Transverse colon (tissue), 4 donors: ENCODE measurements around the gene RAB25. TPM values are rescaled to one million over a fixed set of nuclear protein-coding genes. Genes with fewer than 3 reads are reported as not detected.

Source experiments
- DNase-seq: peaks from one replicate; pipeline ENCODE4 v3.0.0-alpha.2; 2019
- H3K27ac ChIP-seq, 4 donors: fragments of 200-600 bp; sonication (generic); 2 replicates each; pipeline ENCODE4 v1.5.1; 2016 to 2018; ENCODE audit warnings: inconsistent platforms in 4 of 4
- H3K27me3 ChIP-seq: fragments of 200-600 bp; sonication (generic); 2 replicates; pipeline ENCODE4 v1.5.1; 2017; ENCODE audit warnings: inconsistent platforms
- H3K36me3 ChIP-seq, 4 donors: fragments of 200-600 bp; sonication (generic); 2 replicates each; pipeline ENCODE4 v1.5.1; 2017 to 2019; ENCODE audit warnings: inconsistent platforms in 4 of 4
- H3K4me1 ChIP-seq, 4 donors: fragments of 200-600 bp; sonication (generic); 2 replicates each; pipeline ENCODE4 v1.5.1; 2017 to 2020; ENCODE audit warnings: inconsistent platforms in 4 of 4
- H3K4me3 ChIP-seq, 4 donors: fragments of 200-600 bp; sonication (generic); 1 replicate in 1 of 4; 2 replicates in 3 of 4; pipeline versions ENCODE4 v1.5.1 to v1.6.1; 2017 to 2019; ENCODE audit warnings: inconsistent platforms in 4 of 4
- H3K9me3 ChIP-seq, 2 donors: fragments of 200-600 bp; sonication (generic); 2 replicates each; pipeline ENCODE4 v1.5.1; 2017 to 2019; ENCODE audit warnings: inconsistent platforms in 2 of 2
- CTCF ChIP-seq, 5 experiments: fragments of 200-600 bp in 3 of 5; fragments of 450-650 bp in 2 of 5; sonication (generic) in 3 of 5; IDR thresholded peaks; 1 replicate in 2 of 5; 2 replicates in 3 of 5; pipeline ENCODE4 v1.5.1; 2016 to 2017; ENCODE audit warnings: antibody characterized with exemption in 5 of 5, inconsistent platforms in 3 of 5, mild to moderate bottlenecking in 2 of 5, moderate library complexity in 1 of 5
- EP300 ChIP-seq: sonication (generic); formaldehyde crosslinking; IDR thresholded peaks from one replicate; pipeline ENCODE4 v1.6.1; 2017; ENCODE audit warnings: antibody characterized with exemption, low read depth
- POLR2A ChIP-seq: fragments of 450-650 bp; IDR thresholded peaks from one replicate; pipeline ENCODE4 v1.6.1; 2016; ENCODE audit warnings: antibody characterized with exemption, mild to moderate bottlenecking, moderate library complexity
- POLR2AphosphoS5 ChIP-seq, 3 donors: sonication (generic); formaldehyde crosslinking; IDR thresholded peaks; one replicate each; pipeline ENCODE4 v1.6.1; 2016; ENCODE audit warnings: antibody characterized with exemption in 3 of 3
- WGBS, 2 donors: methylation state at CpG; one replicate each; pipeline ENCODE4 v1.1.5; 2018; ENCODE audit warnings: low coverage in 1 of 2; 5-methylcytosine and 5-hydroxymethylcytosine counted together
- in situ Hi-C, 4 donors: fragments of 200-750 bp; cut with MboI; loops; one replicate each; pipeline versions ENCODE4 v1.15.0 to v1.15.1; 2017; ENCODE audit warnings: low sequenced_read_pairs in 3 of 4, low pct_ligation_motif_present in 1 of 4, low pct_unique_long_range_greater_than_20kb in 1 of 4
- intact Hi-C: fragments of 100-400 bp; cut with DNase I; formaldehyde crosslinking; loops from one replicate; pipeline ENCODE4 v1.15.1; 2023; ENCODE audit warnings: low total_unique reads
- total RNA-seq, 4 donors: library from RNA; depleted of rRNA; stranded (reverse); fragments of >200 nt; gene quantifications; one replicate each; pipeline ENCODE4 v1.1.0, GENCODE V29; 2016

Gene RAB25
- total RNA-seq, 4 donors from 2014 or later: 140 to 213 (median 174) TPM

GRCh38 chr1:156102633-156103511 lies 41.9 kb downstream of the RAB25 start:
- Histone ChIP-seq H3K9me3 (no peaks in the 10 kb centered on the region), H3K4me1 (peaks cover 39 to 79% (median 64%) of the 10 kb centered on the region in 4 donors), H3K4me3 (no peak overlapping the region), H3K27ac (peak overlapping the region; percentile 91 to 97 (median 94)), H3K36me3 (no peaks in the 10 kb centered on the region), H3K27me3 (no peaks in the 10 kb centered on the region)
- no peak for DNase-seq
- 55 to 77% methylated on average over 2 to 16 of the region's 16 CpGs for WGBS, 2 donors
- TF ChIP-seq POLR2AphosphoS5 (IDR thresholded peaks at IDR 0.05) (no peak), CTCF (IDR thresholded peaks at IDR 0.05) (no peak), POLR2A (no peak), EP300 (no peak)
- intact Hi-C loops: no loop called here
- in situ Hi-C loops: no loop called here

- 57% methylated on average over 9 of the region's 9 CpGs; no CpG with 5 or more reads in 1 of the 2 donors for WGBS, 2 donors
- in situ Hi-C loops (no loop called here), intact Hi-C loops (no loop called here)
- Histone ChIP-seq H3K27ac (peak overlapping the region; percentile 91 to 97 (median 94)), H3K9me3 (no peaks in the 10 kb centered on the region), H3K36me3 (no peaks in the 10 kb centered on the region), H3K27me3 (no peaks in the 10 kb centered on the region), H3K4me3 (no peak overlapping the region), H3K4me1 (peaks cover 39 to 79% (median 64%) of the 10 kb centered on the region in 4 donors)
- TF ChIP-seq POLR2A (no peak), POLR2AphosphoS5 (IDR thresholded peaks at IDR 0.05) (peak; percentile 10 to 54 (median 30)), EP300 (no peak), CTCF (IDR thresholded peaks at IDR 0.05) (no peak)
- peak; percentile 44 for DNase-seq
These were observed 42.6 kb downstream of the RAB25 start for GRCh38 chr1:156103521-156103947.

GRCh38 chr1:156104065-156104810 lies 43.3 kb downstream of the RAB25 start:
- TF ChIP-seq CTCF (IDR thresholded peaks at IDR 0.05) (no peak), EP300 (no peak), POLR2A (peak; percentile 30), POLR2AphosphoS5 (IDR thresholded peaks at IDR 0.05) (peak; percentile 44 to 52 (median 51))
- Histone ChIP-seq H3K36me3 (no peaks in the 10 kb centered on the region), H3K4me1 (peaks cover 39 to 77% (median 64%) of the 10 kb centered on the region in 4 donors), H3K27ac (peak overlapping the region; percentile 91 to 97 (median 94)), H3K27me3 (no peaks in the 10 kb centered on the region), H3K4me3 (no peak overlapping the region), H3K9me3 (no peaks in the 10 kb centered on the region)
- DNase-seq: peak; percentile 79
- in situ Hi-C loops (no loop called here), intact Hi-C loops (loop anchor here (2.0 kb wide), 1 partner anchor 19 kb away; no protein-coding TSS in a partner anchor)
- WGBS, 2 donors: 13 to 36% methylated on average over 3 to 15 of the region's 15 CpGs
